SIG-M5 (cell line): ENCODE measurements around the gene VCPKMT.
"Not testable (repeated sequence)": the region's sequence is repeated elsewhere in the genome, so short reads cannot be mapped to it uniquely, and the experiment has no call there.

Experiments
- DNase-seq: peaks from one replicate; lab custom pipeline; 2025; lab: John Stamatoyannopoulos, UW

Gene VCPKMT

GRCh38 chr14:50092006-50092555 lies 24.3 kb downstream of the VCPKMT start:
- DNase-seq = no peak

GRCh38 chr14:50091240-50091913 lies 25.0 kb downstream of the VCPKMT start:
- DNase-seq = no peak

- no peak for DNase-seq
Observed at GRCh38 chr14:50089208-50089607, 27.2 kb downstream of the VCPKMT start.

- no peak for DNase-seq
Observed at GRCh38 chr14:50088731-50089130, 27.6 kb downstream of the VCPKMT start.

GRCh38 chr14:50088117-50088515 lies 28.3 kb downstream of the VCPKMT start:
- no peak for DNase-seq

- no peak for DNase-seq
Observed at GRCh38 chr14:50087341-50088116, 28.8 kb downstream of the VCPKMT start.

- DNase-seq = no peak
Observed at GRCh38 chr14:50086321-50086711, 30.1 kb downstream of the VCPKMT start.

- no peak for DNase-seq
Observed at GRCh38 chr14:50085570-50086320, 30.6 kb downstream of the VCPKMT start.

GRCh38 chr14:50084666-50085065 lies 31.7 kb downstream of the VCPKMT start:
- no peak for DNase-seq

- no peak for DNase-seq
Observed at GRCh38 chr14:50083467-50084337, 32.7 kb downstream of the VCPKMT start.

GRCh38 chr14:50082784-50083466 lies 33.4 kb downstream of the VCPKMT start:
- DNase-seq = no peak

- no peak for DNase-seq
Observed at GRCh38 chr14:50082308-50082742, 34.0 kb downstream of the VCPKMT start.

GRCh38 chr14:50079103-50079502 lies 37.3 kb downstream of the VCPKMT start:
- not testable (repeated sequence) for DNase-seq

- DNase-seq = not testable (repeated sequence)
Observed at GRCh38 chr14:50073663-50074062, 42.7 kb downstream of the VCPKMT start.

GRCh38 chr14:50072395-50072794 lies 44.0 kb downstream of the VCPKMT start:
- DNase-seq = no peak

GRCh38 chr14:50070840-50071548 lies 45.4 kb downstream of the VCPKMT start:
- DNase-seq = no peak

GRCh38 chr14:50070230-50070629 lies 46.1 kb downstream of the VCPKMT start:
- no peak for DNase-seq

- no peak for DNase-seq
Observed at GRCh38 chr14:50069325-50069724, 47.0 kb downstream of the VCPKMT start.

GRCh38 chr14:50068496-50068895 lies 47.9 kb downstream of the VCPKMT start:
- no peak for DNase-seq
